NCI-H524 (cell line): ENCODE results near the gene ATP2B3.

Experiments used
- DNase-seq, 2 experiments: peaks; one replicate each; lab custom pipeline; 2025; lab: John Stamatoyannopoulos, UW

The ATP2B3 gene

DNA sequence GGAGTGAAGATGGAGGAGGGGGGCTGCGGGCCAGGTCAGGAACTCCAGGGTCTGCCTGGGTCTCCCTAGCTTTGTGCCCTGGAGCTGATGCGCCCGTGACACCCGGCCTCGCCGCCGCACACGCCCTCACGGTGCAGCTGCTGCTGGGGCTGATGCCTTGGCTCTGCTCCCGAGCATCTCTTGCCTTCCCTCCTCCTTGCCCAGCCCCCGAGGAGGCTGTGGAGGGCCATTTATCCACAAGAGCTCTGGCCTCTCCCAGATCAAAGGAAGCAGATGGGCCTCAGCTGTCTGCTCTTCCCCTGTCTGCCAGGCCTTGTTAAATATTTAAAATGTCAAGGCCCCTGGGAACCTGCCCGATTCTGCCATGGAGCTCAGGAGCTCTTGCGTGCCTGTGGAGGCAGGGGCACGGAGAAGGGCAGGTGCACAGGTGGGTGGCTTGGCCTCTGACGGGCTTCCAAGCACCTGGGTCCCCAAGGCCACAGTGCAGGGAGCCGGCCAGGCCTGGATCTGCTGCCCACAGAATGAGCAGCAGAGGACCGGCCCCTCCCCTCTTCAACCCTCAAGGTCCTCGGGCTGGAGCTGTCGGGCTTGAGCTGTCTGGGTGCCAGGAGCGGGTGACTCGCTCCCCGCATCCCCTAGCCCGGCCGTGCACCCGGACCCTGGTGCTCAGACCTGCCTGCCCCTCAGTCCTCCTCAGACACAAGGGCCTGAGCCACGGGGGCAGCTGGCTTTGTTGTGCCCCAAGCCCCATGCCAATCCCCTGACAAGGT, 20.3 kb downstream of the ATP2B3 start:
- peak; percentile 88 to 95 for DNase-seq

DNA sequence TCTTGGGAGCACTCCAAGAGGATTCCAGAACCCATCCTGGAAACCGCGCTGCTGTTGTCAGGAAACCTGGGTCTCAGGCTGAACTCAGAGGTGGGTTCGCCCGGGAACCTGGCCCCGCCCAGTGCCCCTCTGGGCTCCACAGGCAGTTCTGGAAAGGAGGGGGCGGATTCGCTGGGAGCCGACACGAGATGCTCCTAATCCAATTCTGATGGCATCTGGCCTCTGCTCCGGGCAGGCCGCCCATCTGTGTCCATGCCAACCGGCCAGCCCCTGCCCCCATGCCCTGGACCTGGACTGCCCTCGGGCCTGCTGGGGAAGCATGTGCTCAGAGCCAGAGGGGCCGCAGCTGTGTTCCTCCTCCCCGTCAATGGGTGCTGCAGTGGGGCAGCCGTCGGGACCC, 21.0 kb downstream of the ATP2B3 start:
- DNase-seq, result peak; percentile 59 to 79

DNA sequence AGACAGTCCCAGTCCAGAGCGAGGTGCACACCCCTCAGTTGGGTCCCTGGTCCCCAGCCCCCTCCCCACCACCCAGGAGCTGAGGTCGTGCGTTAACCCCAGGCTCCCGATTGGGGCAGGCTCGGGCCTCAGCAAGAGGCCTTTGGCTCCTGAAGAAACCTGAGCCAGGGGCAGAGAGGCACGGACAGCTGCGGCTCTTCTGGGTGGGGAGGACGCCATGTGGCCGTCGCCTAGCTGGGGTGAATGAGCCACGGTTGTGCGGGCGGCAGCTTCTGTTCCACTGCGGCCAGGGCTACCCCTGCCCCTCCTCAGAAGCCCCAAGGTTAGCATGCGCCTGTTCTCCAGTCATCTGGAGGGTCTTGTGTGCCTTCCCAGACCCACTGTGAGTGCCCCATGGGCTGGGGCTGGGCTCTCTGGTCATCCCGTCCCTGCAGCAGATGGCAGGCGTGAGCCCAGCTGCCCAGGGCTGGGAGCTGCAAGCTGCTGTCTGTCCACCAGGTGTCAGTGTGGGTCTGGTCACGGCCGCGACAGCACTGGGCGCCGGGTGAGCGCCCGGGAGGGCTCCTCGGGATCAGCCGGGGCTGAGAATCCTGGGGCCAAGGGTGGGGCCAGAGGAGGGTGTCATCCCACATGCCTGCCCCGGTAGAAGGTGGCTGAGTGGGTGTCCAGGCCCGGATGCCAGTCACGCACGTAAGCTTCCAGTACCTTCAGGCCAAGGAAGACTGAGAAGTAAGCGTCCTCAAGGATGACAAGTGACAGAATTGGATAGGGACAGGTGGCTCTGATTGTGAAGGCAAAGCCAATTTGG, 21.9 kb downstream of the ATP2B3 start:
- peak; percentile 73 to 85 for DNase-seq

DNA sequence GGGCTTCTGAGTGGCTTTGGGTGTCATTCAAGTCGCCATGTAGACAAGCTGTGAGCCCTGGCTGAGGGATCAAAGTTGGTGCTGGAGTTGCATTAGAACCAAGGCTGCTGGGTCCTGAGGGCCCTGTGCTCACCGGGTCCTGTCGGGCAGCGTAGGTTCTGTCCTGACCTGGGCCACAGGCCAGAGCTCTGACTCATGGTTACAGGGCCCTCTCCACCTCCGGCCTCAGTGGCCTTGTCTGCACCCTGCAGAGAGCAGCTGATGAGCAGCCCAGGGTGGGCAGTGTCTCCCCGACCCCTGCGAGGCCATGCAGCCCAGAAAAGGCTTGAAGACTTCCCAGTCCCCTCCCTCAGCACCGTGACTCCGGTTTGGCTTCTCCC, 22.5 kb downstream of the ATP2B3 start:
- no peak for DNase-seq

DNA sequence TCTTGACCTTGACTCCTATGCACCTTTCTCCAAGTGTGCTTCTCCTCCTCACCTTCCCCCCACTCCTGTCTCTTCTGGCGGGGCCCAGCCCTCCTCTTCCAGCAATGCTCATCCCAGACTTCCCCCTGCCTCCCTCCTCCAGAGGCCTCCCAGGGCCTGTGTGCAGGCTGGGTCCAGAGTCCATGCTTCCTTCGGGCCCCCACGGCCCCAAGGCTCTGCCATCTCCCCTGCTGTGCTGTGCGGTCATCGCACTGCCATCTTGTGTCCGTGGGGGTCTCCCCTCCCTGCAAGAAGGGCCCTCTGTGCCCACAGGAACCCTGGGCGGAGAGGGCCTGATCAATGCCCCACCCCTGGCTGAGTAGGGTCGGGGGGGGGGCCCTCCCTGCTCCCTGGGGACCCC, 27.3 kb downstream of the ATP2B3 start:
- DNase-seq, result no peak

DNA sequence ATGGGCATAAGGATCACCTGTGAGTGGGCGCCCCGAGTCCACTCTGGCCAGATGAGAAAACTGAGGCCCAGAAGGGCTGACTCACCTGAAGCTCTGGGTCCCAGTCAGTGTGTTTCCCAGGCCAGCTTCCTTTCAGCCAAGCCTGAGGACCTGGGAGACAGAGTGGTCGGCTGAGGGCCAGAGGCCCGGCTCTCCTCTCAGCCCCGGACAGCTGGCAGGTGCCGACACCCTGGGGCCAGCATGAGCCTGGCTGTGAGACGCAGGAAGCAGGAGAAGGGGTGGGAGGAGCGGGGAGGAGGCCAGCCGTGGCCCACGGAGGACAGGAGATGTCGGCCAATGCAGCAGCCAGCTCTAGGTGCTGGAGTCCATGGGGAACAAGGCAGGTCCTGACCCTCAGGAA, 28.9 kb downstream of the ATP2B3 start:
- DNase-seq, result no peak

DNA sequence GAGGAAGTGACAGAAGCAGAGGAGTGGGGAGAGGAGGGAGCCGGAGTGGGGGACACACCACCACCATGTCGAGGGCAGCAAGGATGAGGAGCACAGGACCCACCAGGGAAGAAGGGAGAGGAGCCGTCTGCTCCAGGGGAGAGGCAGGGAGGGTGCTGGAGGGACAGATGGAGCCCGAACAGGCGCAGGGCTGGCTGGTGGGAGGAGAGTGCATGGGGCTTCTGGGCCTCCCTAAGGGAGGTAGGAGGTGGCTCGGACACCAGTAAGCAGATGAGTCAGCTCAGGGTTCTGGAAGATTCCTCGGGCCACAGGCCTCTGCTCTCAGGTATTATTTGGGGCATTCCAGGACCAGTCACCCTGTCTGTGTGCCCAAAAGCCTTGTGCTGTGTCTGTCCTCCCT, 29.8 kb downstream of the ATP2B3 start:
- no peak for DNase-seq

DNA sequence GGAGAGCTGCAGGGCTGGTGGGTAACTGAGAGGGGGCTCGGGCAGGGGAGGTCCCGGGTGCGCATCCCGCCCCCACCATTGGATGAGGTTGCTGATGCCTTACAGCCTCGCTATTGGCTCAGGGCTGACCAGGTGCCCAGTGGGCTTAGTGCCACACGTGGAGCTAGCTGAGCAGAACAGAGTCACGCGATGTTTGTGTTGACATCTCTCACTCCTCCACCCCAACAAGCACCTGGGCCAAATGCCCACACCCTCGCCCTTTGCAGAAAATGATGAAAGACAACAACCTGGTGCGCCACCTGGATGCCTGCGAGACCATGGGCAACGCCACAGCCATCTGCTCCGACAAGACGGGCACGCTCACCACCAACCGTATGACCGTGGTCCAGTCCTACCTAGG, 31.8 kb downstream of the ATP2B3 start:
- no peak for DNase-seq

DNA sequence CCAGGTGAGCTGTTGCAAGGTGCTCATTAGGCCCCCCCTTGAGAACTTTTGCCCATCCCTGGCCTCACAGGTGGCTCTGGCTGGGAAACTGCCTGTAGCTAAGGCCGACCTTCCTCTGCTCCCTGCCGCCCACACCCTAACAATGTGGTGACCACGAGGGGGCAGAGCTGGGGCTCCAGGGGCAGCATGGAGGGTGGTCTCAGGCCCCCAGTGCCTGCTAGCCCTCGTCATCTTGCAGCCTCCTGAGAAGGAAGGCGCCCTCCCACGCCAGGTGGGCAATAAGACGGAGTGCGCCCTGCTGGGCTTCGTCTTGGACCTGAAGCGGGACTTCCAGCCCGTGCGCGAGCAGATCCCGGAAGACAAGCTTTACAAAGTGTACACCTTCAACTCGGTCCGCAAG, 32.4 kb downstream of the ATP2B3 start:
- no peak for DNase-seq

DNA sequence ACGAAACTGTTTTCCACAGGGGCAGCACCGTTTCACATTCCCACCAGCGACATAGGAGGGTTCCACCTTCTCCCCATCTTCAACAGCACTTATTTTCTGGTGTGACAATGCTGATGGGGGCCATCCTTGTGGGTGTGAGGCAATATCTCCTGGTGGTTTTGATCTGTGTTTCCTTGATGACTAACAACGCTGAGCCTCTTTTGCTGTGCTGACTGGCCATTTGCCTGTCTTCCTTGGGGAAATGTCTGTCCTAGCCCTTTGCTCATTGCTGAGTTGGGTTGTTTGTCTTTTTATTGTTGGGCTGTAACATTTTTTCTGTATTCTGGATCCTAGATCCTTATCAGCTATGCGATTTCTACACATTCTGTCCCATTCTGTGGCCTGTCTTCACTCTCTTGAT, 33.7 kb downstream of the ATP2B3 start:
- DNase-seq, result no peak

DNA sequence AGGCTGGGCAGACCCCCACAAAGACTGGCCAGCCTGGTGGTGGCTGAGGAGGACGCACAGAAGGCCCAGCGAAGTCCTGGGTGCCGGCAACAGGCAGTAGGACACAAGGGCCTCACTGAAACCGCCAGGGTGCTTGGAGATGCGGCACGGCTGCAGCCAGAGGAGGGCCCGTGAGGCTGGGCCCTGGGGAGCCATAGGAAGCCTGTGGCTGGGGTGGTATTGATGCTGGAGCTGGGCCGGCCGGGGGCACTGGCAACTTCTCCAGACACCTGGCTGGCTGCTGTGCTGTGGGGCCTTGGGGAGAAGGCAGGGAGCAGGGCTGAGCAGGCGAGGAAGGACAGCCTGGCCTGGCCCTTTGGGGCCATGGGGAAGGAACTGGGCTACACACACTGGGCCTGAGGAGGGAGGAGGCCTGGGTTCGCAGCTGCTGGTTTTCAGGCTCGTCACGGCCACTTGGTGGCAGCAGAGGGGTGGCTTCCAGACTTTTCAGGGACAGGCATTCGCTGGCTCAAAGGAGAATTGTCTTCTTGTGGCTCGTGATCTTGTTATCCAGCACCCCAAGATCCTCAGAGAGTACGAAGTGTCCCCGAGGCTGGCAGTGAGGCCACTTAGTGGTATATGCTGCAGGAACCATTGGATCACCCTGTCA, 37.2 kb downstream of the ATP2B3 start:
- peak in 1 of 2 experiments; percentile 71 for DNase-seq

DNA sequence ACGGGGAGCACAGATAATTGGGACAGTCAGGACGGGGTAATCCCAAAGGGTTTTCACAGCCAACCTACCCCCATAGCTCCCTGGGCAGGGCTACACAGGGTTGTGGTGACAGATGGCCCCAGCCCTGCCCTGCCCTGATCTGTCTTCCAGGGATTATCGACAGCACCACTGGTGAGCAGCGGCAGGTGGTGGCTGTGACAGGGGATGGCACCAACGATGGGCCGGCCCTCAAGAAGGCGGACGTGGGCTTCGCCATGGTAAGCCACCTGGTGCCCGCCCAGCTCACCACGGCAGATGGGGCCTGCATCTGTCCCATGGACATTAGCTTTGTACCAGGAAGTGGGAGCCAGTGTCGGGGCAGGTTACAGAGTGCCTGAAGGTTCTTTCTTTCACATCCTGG, 39.3 kb downstream of the ATP2B3 start:
- DNase-seq, result peak; percentile 97 to 99

DNA sequence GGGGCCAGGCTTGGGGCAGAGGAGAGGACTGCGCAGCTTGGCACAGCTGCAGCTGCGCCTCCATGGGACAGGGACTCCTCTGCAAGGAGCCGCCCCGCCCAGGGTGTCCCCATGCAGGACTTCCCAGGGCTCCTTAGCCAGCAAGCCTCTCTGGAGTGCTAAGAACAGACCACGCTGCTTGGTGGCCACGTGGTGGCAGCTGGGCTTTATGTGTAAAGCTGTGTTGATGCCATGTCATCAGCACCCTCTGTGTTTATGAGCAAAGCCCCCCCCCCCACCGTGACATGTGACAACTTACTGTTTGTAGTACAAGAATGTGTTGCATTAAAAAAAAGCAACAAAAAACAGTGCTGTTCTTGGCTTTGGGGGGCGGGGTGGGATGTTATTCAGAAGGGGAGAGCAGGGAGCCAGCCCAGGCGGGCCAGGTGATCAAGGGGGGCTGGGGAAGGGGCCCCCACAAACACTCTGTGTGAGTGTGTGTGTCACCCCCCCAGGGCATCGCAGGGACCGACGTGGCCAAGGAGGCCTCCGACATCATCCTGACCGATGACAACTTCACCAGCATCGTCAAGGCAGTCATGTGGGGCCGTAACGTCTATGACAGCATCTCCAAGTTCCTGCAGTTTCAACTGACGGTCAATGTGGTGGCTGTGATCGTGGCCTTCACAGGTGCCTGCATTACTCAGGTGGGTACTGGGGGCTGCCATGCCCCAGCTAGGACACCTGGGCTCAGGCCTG, 40.3 kb downstream of the ATP2B3 start:
- peak; percentile 22 to 64 for DNase-seq

DNA sequence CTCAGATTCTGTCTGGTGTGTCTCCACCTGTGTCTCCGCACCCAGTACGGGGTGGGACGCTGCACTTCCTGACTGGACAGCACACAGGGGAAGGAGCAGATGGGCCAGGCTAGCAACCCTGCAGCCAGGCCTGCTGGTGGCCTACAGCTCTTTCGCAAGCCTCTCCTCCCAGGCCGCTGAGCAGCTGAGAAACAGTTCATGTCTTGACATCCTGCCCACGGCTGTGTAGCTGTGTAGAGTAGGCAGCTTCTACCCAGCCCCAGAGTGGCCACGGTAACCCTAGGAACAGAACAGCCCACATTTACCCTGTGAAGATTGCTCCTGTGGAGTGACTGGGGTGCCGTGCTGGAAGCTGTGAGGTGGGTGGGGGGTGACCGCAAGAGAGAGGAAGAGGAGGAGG, 42.6 kb downstream of the ATP2B3 start:
- DNase-seq, result no peak

DNA sequence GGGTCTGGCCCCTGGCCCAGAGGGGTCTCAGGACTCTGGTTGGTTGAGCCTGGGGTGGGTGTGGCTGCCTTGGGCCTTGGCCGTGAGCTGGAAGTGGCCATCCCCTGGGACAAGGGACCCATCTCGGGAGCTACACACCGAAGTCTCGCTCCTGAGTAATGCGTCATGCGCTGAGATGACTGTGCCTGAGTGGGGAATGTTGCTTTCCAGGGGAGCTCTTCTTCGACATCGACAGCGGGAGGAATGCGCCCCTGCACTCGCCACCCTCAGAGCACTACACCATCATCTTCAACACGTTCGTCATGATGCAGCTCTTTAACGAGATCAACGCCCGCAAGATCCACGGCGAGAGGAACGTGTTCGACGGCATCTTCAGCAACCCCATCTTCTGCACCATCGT, 43.0 kb downstream of the ATP2B3 start:
- no peak for DNase-seq

DNA sequence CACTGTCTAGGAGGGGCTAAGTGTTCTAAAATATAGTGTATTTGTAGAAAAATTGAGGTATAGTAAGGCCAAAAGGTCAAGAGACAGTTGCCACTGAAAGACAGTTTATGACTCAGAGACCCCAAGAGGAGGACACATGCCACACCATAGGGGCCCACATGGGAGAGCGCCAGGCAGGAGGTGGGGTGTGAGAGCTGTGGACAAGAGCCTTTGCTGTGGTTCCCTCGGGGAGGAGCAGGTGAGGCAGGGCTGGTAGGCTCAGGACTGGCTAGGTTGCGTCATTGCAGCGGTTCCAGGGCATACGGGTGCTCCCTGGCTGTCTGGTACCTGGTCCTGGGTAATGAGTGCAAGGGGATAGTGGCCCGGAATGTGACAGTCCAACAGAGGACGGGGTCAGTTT, 43.9 kb downstream of the ATP2B3 start:
- DNase-seq, result no peak

DNA sequence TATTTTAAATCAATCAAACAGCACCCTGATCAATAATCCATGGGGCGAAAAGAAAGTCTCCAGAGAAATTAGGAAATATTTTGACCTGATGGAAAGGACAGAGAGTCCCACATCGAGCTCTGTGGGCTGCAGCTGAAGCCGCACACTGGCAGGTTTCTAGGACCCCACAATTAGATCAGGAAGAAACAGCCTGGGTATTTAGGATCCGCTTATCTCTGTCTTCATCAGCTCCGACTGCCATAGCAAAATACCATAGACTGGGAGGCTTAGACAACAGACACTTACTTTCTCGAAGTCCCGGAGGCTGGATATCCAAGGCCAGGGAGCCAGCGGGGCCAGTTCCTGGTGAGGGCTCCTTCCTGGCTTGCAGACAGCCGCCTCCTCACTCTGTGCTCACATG, 45.1 kb downstream of the ATP2B3 start:
- no peak for DNase-seq

DNA sequence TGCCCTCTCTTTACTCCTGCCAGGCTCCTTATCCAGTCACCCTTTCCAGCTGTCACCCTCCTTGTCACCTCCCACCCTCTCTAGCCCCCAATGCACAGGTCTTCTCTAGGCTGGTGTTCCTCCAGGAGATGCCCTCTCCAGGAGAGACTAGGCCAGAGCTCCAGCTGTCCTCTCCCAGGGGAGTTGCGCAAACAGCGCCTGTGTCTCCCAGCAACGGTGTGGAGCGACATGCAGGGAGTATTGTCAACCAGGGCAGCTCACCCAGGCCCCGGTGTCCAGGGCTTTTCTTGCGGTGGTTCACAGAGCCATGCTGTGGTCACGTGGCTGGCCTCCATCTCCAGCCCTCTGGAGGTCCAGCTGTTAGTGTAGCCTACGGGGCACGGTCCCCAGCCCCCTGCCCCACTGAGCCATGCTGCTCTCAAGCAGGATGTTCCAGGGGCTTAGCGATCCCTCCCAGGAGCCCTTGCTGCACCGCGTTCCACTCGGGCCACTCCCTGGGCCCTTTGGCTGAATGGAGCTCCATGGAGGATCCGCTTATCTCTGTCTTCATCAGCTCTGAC, 46.7 kb downstream of the ATP2B3 start:
- DNase-seq, result peak in 1 of 2 experiments; percentile 36

DNA sequence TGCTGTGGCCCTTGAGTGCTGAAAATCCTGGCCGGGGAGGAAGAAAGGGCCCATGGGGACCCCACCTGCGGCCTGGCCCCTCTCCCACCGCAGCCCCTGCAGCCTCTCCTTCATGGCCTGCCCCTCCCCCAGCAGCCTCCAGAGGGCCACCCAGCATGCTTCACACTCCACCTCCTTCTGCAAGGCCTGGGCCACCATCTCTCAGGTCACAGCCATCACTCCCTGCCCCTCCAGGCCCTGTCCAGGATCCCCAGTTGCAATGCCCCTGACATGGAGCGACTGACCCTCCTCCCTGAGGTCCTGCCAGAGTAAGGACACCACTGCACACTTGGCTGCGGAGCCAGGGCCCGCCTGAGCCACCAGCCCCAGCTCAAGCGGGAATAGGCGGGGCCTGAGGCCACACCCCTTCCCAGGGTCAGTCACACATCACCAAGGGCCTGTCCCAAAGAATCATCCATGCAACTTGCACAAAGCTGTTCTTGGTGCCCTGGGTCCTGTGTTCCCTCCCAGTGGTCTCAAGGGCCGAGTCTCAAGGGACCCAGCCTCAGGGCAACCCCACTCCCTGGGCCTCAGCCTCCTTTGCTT, 48.6 kb downstream of the ATP2B3 start:
- DNase-seq, result no peak

DNA sequence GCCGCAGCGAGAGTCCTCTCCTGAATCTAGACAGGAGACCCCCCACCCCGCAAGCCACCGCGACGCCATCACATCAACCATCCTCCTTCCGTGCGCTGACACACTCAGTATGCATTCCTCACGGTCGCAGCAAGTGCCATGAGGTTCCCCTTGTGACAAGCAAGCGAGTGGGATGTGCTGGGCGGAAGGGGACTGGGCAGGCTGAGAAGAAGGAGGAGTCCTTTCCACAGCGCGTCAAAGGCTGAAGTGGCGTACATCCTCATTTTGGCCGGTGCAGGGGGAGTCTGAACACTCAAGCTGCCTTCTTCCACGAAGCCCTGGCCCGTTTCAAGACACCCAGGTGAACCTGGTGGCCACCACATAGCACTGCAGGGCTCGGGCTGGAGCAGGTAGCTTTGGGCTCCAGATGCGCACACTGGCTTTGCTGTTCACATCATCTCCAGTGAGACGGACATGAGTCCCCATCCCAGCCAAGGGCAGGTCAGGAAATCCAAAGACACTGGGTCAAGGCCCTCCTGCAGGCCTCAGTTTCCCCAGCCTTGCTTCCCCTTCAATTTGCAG, 51.1 kb downstream of the ATP2B3 start:
- no peak for DNase-seq

DNA sequence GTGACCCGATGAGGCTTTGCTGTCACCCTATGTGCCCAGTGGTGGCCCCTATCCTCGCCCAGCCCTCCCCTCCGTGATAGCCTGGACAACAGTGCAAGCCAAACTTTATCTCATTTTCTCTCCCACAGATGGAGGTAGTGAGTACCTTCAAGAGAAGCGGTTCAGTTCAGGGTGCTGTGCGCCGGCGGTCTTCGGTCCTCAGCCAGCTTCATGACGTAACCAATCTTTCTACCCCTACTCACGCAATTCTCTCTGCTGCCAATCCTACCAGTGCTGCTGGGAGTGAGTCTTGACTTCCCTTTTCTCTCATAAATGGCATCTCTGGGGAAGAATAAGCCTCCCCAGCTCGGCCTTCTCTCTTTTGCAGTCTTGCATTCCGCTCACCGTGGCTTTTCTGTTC, 52.0 kb downstream of the ATP2B3 start:
- no peak for DNase-seq
